HCT116 (cell line): ENCODE measurements around the gene LTBP1. TPM values are rescaled to one million over a fixed set of nuclear protein-coding genes. Genes with fewer than 3 reads are reported as not detected.

Experiments
- ATAC-seq: fragments of 200-7000 bp; cut with Tn5 transposase; 2 replicates; pipeline ENCODE4 v1.9.1; 2020; ENCODE audit warnings: mild to moderate bottlenecking, moderate library complexity
- BruUV-seq: library from RNA; stranded (reverse); fragments of 400-500 nt; replicated peaks from 2 replicates; lab custom pipeline; 2021; lab: Mats Ljungman, UMichigan
- CTCF ChIA-PET: fragments of 300-600 bp; sonication (Branson Sonifier 250); formaldehyde crosslinking; loops from one replicate; lab custom pipeline; 2021; ENCODE audit warnings: antibody characterized with exemption; lab: Charles Lee
- POLR2A ChIA-PET: fragments of 300-600, 350-600 bp; sonication (Branson Sonifier 250); formaldehyde crosslinking; loops from one replicate; lab custom pipeline; 2021; ENCODE audit warnings: antibody characterized with exemption; lab: Charles Lee
- RAD21 ChIA-PET, 2 experiments: fragments of 300-600 bp; sonication (Branson Sonifier 250); formaldehyde crosslinking; loops; one replicate each; lab custom pipeline; 2023; ENCODE audit warnings: low total read pairs in 2 of 2; ENCODE audit not compliant: uncharacterized antibody in 2 of 2, unreplicated experiment in 2 of 2, low non-redundant PET in 1 of 2; lab: Charles Lee
- DNase-seq: peaks from one replicate; pipeline ENCODE4 v3.0.0-alpha.2; 2010; ENCODE audit warnings: low read depth, low spot score
- H2AFZ ChIP-seq: fragments of 200-600 bp; shearing (Covaris generic), sonication (generic); 2 replicates; pipeline ENCODE4 v1.6.1; 2017; ENCODE audit warnings: low read depth, mixed run types, mixed read lengths, antibody characterized with exemption, low read length; ENCODE audit not compliant: poor library complexity, severe bottlenecking
- H3K27ac ChIP-seq: 2 replicates; pipeline ENCODE4 v1.5.1; 2012; ENCODE audit warnings: low read depth, low read length
- H3K27me3 ChIP-seq: fragments of 200-600 bp; sonication (generic); 2 replicates; pipeline ENCODE4 v1.6.1; 2016; ENCODE audit warnings: mixed run types, low read length, mixed read lengths; ENCODE audit not compliant: insufficient read depth
- H3K36me3 ChIP-seq, 2 experiments: fragments of 200-500 bp in 1 of 2; fragments of 200-600 bp in 1 of 2; sonication (Bioruptor generic) in 1 of 2; sonication (generic) in 1 of 2; 2 replicates each; pipeline versions ENCODE4 v1.5.1 to v1.6.1; 2014 to 2016; ENCODE audit warnings: low read length in 2 of 2, inconsistent platforms in 1 of 2, mixed read lengths in 1 of 2, mixed run types in 1 of 2; ENCODE audit not compliant: insufficient read depth in 2 of 2, control insufficient read depth in 1 of 2
- H3K4me1 ChIP-seq, 2 experiments: fragments of 200-600 bp in 1 of 2; sonication (generic) in 1 of 2; 2 replicates each; pipeline versions ENCODE4 v1.5.1 to v1.6.1; 2012 to 2017; ENCODE audit warnings: low read length in 2 of 2, inconsistent platforms in 1 of 2, mild to moderate bottlenecking in 1 of 2, mixed read lengths in 1 of 2, mixed run types in 1 of 2, moderate library complexity in 1 of 2; ENCODE audit not compliant: insufficient read depth in 2 of 2, control insufficient read depth in 1 of 2
- H3K4me2 ChIP-seq: fragments of 200-600 bp; sonication (generic); 2 replicates; pipeline ENCODE4 v1.6.1; 2017; ENCODE audit warnings: mixed run types, low read length, mixed read lengths
- H3K4me3 ChIP-seq, 2 experiments: fragments of 200-600 bp in 1 of 2; sonication (generic) in 1 of 2; replicated peaks in 1 of 2; 2 replicates each; pipeline ENCODE4 v1.5.1; 2011 to 2016; ENCODE audit warnings: low read length in 2 of 2, control low read depth in 1 of 2, low read depth in 1 of 2, mild to moderate bottlenecking in 1 of 2, mixed read lengths in 1 of 2, mixed run types in 1 of 2
- H3K79me2 ChIP-seq: fragments of 200-600 bp; sonication (generic); 2 replicates; pipeline ENCODE4 v1.6.1; 2017; ENCODE audit warnings: mild to moderate bottlenecking, mixed run types, low read length, moderate library complexity, mixed read lengths; ENCODE audit not compliant: insufficient read depth
- H3K9ac ChIP-seq: fragments of 200-600 bp; sonication (generic); 2 replicates; pipeline ENCODE4 v1.6.1; 2016; ENCODE audit warnings: low read length, mixed read lengths
- H3K9me2 ChIP-seq: fragments of 200-600 bp; sonication (generic), shearing (Covaris generic); 2 replicates; pipeline ENCODE4 v1.6.1; 2017; ENCODE audit warnings: mixed run types, mild to moderate bottlenecking, moderate library complexity; ENCODE audit not compliant: insufficient read depth
- H3K9me3 ChIP-seq, 2 experiments: fragments of 200-500 bp in 1 of 2; fragments of 200-600 bp in 1 of 2; sonication (Bioruptor generic) in 1 of 2; sonication (generic) in 1 of 2; 2 replicates each; pipeline ENCODE4 v1.6.1; 2014 to 2017; ENCODE audit warnings: low read length in 2 of 2, mixed read lengths in 2 of 2, inconsistent platforms in 1 of 2, low read depth in 1 of 2, mild to moderate bottlenecking in 1 of 2, mixed run types in 1 of 2, moderate library complexity in 1 of 2; ENCODE audit not compliant: control insufficient read depth in 1 of 2, insufficient read depth in 1 of 2
- H4K20me1 ChIP-seq: fragments of 200-600 bp; sonication (generic), shearing (Covaris generic); 2 replicates; pipeline ENCODE4 v1.6.1; 2017; ENCODE audit warnings: mixed run types, mild to moderate bottlenecking, moderate library complexity; ENCODE audit not compliant: insufficient read depth
- ELF1 ChIP-seq: IDR thresholded peaks from 2 replicates; pipeline ENCODE4 v1.6.1; 2012; ENCODE audit warnings: low read depth, borderline replicate concordance
- EZH2 ChIP-seq: fragments of 200-600 bp; sonication (generic); IDR thresholded peaks from 2 replicates; pipeline ENCODE4 v1.6.1; 2017; ENCODE audit warnings: antibody characterized with exemption, mixed run types
- SIN3A ChIP-seq: IDR thresholded peaks from 2 replicates; pipeline ENCODE4 v1.6.1; 2012; ENCODE audit warnings: low read depth
- SP1 ChIP-seq: IDR thresholded peaks from 2 replicates; pipeline ENCODE4 v1.6.1; 2012; ENCODE audit warnings: low read depth
- SRF ChIP-seq: IDR thresholded peaks from 2 replicates; pipeline ENCODE4 v1.6.1; 2012; ENCODE audit warnings: low read depth
- intact Hi-C: fragments of 100-400 bp; cut with micrococcal nuclease; formaldehyde crosslinking; loops from 2 replicates; pipeline ENCODE4 v1.10.0; 2022
- total RNA-seq: library from RNA; stranded (reverse); gene quantifications from one replicate; pipeline ENCODE4 v1.2.1, GENCODE V29; 2021; ENCODE audit not compliant: unreplicated experiment
- TF ChIP-seq, protein P1 (sequence below): IDR thresholded peaks from 2 replicates; pipeline ENCODE4 v1.6.1; 2012; ENCODE audit warnings: low read depth

Gene LTBP1
- total RNA-seq, 1 experiment from 2014 or later: 5.1 TPM

DNA sequence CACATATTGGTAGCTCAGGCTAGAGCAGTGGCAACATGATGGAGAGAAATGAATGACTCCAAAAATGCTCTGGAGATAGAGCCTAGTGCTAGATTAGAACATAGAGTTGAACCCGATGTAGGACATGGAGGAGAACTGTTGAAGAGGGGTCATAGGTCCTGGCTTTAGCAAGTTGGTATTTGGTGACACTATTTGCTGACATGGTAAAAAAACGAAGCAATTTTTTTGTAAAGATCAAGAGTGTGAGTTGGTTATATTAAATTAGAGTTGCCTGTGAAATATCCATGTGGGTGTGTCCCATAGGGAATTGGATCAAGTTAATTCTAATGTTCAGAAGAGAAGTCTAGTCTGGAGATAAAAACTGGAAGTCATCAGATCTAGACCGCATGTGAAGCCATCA, 386.7 kb downstream of the LTBP1 start (continued):
- TF ChIP-seq, protein P1, sequence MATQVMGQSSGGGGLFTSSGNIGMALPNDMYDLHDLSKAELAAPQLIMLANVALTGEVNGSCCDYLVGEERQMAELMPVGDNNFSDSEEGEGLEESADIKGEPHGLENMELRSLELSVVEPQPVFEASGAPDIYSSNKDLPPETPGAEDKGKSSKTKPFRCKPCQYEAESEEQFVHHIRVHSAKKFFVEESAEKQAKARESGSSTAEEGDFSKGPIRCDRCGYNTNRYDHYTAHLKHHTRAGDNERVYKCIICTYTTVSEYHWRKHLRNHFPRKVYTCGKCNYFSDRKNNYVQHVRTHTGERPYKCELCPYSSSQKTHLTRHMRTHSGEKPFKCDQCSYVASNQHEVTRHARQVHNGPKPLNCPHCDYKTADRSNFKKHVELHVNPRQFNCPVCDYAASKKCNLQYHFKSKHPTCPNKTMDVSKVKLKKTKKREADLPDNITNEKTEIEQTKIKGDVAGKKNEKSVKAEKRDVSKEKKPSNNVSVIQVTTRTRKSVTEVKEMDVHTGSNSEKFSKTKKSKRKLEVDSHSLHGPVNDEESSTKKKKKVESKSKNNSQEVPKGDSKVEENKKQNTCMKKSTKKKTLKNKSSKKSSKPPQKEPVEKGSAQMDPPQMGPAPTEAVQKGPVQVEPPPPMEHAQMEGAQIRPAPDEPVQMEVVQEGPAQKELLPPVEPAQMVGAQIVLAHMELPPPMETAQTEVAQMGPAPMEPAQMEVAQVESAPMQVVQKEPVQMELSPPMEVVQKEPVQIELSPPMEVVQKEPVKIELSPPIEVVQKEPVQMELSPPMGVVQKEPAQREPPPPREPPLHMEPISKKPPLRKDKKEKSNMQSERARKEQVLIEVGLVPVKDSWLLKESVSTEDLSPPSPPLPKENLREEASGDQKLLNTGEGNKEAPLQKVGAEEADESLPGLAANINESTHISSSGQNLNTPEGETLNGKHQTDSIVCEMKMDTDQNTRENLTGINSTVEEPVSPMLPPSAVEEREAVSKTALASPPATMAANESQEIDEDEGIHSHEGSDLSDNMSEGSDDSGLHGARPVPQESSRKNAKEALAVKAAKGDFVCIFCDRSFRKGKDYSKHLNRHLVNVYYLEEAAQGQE: no peak
- TF ChIP-seq SIN3A (no peak), SP1 (no peak)

DNA sequence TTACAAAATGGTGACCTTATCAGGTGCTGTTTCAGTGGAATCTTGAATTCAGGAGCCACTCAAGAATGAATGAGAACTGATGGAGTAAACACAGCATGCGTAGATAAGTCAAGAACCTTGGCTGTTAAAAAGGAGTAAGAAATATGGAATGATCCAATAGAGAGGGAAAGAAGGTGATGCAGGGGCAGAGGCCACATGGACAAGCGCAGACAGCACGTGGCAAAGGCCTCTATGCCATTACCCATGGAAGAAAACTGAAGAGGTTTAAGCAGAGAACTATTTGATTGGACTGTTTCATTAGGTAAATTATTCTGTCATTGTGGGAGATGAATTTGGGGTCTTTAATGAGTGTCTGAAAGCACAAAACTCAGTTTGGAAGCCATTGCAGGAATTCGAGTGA, 387.3 kb downstream of the LTBP1 start:
- Histone ChIP-seq H3K27ac (no peak overlapping the region), H3K9me2 (no peaks in the 10 kb centered on the region), H3K36me3 (no peaks in the 10 kb centered on the region), H3K4me1 (no peaks in the 10 kb centered on the region), H3K4me3 (no peak overlapping the region), H2AFZ (no peak overlapping the region), H3K4me2 (no peak overlapping the region), H3K9me3 (no peaks in the 10 kb centered on the region), H4K20me1 (no peaks in the 10 kb centered on the region), H3K79me2 (no peaks in the 10 kb centered on the region), H3K27me3 (no peaks in the 10 kb centered on the region), H3K9ac (no peak overlapping the region)
- POLR2A ChIA-PET: no interaction called here
- ATAC-seq (no peak), DNase-seq (no peak)
- no TSS peak for BruUV-seq
- intact Hi-C loops: no loop called here
- CTCF ChIA-PET: no interaction called here
- RAD21 ChIA-PET: no interaction called here
- TF ChIP-seq EZH2: no peak
- TF ChIP-seq, all 23 proteins: peak for 0

DNA sequence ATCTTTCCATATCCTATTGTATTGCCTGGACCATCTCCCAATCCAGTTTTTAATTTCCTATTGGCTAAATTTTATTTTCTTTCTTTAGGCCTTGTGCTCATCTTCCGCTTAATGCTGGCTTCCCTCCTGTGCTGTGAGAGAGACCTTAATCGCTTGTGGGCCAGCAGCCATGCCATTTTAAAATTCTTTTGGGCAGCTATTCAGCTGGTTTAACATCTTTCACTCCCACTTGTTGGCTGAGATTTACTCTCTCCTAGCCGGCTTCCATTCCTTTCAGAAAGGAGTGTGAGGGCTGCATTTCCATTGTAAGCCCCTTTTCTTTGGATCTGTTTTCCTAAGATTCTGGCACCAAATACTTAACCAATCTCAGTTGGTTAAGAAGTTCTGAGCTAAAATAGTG, 388.8 kb downstream of the LTBP1 start:
- ChIA-PET POLR2A (no interaction called here), CTCF (no interaction called here), RAD21 (no interaction called here)
- H3K4me3 ChIP-seq: no peak overlapping the region
- no peak overlapping the region for H3K9ac ChIP-seq
- no peak overlapping the region for H3K27ac ChIP-seq
- no peaks in the 10 kb centered on the region for H3K9me3 ChIP-seq
- no peak for DNase-seq
- no peaks in the 10 kb centered on the region for H4K20me1 ChIP-seq
- H3K27me3 ChIP-seq: no peaks in the 10 kb centered on the region
- intact Hi-C loops: no loop called here
- H3K9me2 ChIP-seq: no peaks in the 10 kb centered on the region
- no TSS peak for BruUV-seq
- no peak overlapping the region for H2AFZ ChIP-seq
- no peaks in the 10 kb centered on the region for H3K4me1 ChIP-seq
- H3K36me3 ChIP-seq: no peaks in the 10 kb centered on the region
- H3K4me2 ChIP-seq: no peak overlapping the region
- TF ChIP-seq ELF1 (no peak), SRF (no peak)
- no peak for ATAC-seq
- no peaks in the 10 kb centered on the region for H3K79me2 ChIP-seq
